Spleen (tissue), 7 donors: Measurements from ENCODE around the gene ADD2.

Experiments
- CTCF ChIP-seq, 11 experiments: fragments of 200-600 bp in 7 of 11; fragments of 450-650 bp in 4 of 11; sonication (generic) in 4 of 11; IDR thresholded peaks in 8 of 11; conservative IDR thresholded peaks in 3 of 11; 1 replicate in 7 of 11; 2 replicates in 4 of 11; pipeline versions ENCODE4 v1.4.0 to v1.8.0; 2016 to 2021; ENCODE audit warnings: antibody characterized with exemption in 11 of 11, inconsistent platforms in 4 of 11, mild to moderate bottlenecking in 1 of 11
- POLR2A ChIP-seq, 3 donors: fragments of 450-650 bp; IDR thresholded peaks; one replicate each; pipeline ENCODE4 v1.5.1; 2017; ENCODE audit warnings: antibody characterized with exemption in 3 of 3, mild to moderate bottlenecking in 1 of 3
- POLR2AphosphoS5 ChIP-seq, 3 donors: sonication (generic); formaldehyde crosslinking; IDR thresholded peaks; one replicate each; pipeline ENCODE4 v1.5.1; 2017; ENCODE audit warnings: antibody characterized with exemption in 3 of 3
- donor health status: DM: no; HTN: no; CAD: no; lungs with moderate emphysema.
- donor health status: DM: no; HTN: no; CAD: no.
- donor health status: DM: no; HTN: no; CAD: no.

GRCh38 chr2:70692256-70692655, 75.7 kb downstream of the ADD2 start:
- TF ChIP-seq CTCF (IDR thresholded peaks at IDR 0.05 in 8 of 11, conservative IDR thresholded peaks at IDR 0.05 in 3 of 11) (no peak), POLR2A (IDR thresholded peaks at IDR 0.05) (no peak), POLR2AphosphoS5 (IDR thresholded peaks at IDR 0.05) (no peak)
